IPS-NIHi7 (cell line): ENCODE data around the gene OAF.
"Not testable (repeated sequence)": the region's sequence is repeated elsewhere in the genome, so short reads cannot be mapped to it uniquely, and the experiment has no call there.

ENCODE experiments used
- DNase-seq: peaks from one replicate; pipeline ENCODE4 v3.0.0; 2012; ENCODE audit warnings: mixed read lengths; ENCODE audit errors: extremely low spot score

The OAF gene

GRCh38 chr11:120243221-120243620 is 32.4 kb downstream of the OAF start:
- DNase-seq, result no peak

GRCh38 chr11:120244476-120245365 is 33.9 kb downstream of the OAF start:
- no peak for DNase-seq

GRCh38 chr11:120245434-120245833 is 34.6 kb downstream of the OAF start:
- no peak for DNase-seq

- no peak for DNase-seq
These were observed 37.9 kb downstream of the OAF start for GRCh38 chr11:120248551-120249278.

GRCh38 chr11:120249279-120250262 is 38.7 kb downstream of the OAF start:
- no peak for DNase-seq

GRCh38 chr11:120253377-120253776 is 42.5 kb downstream of the OAF start:
- not testable (repeated sequence) for DNase-seq

- DNase-seq, result peak; percentile 85
These were observed 44.1 kb downstream of the OAF start for GRCh38 chr11:120254788-120255518.

- DNase-seq, result no peak
These were observed 44.7 kb downstream of the OAF start for GRCh38 chr11:120255519-120255866.

GRCh38 chr11:120256178-120256577 is 45.3 kb downstream of the OAF start:
- no peak for DNase-seq

GRCh38 chr11:120256779-120257178 is 45.9 kb downstream of the OAF start:
- no peak for DNase-seq

GRCh38 chr11:120257346-120257745 is 46.5 kb downstream of the OAF start:
- no peak for DNase-seq

- no peak for DNase-seq
These were observed 47.8 kb downstream of the OAF start for GRCh38 chr11:120258661-120259060.

- no peak for DNase-seq
These were observed 48.4 kb downstream of the OAF start for GRCh38 chr11:120259241-120259640.

GRCh38 chr11:120259988-120260565 is 49.2 kb downstream of the OAF start:
- no peak for DNase-seq

- DNase-seq, result no peak
These were observed 49.8 kb downstream of the OAF start for GRCh38 chr11:120260616-120261015.

GRCh38 chr11:120261321-120261720 is 50.5 kb downstream of the OAF start:
- DNase-seq, result no peak

GRCh38 chr11:120261931-120262330 is 51.1 kb downstream of the OAF start:
- DNase-seq, result no peak

- no peak for DNase-seq
These were observed 56.5 kb downstream of the OAF start for GRCh38 chr11:120267319-120267718.

- DNase-seq, result no peak
These were observed 57.9 kb downstream of the OAF start for GRCh38 chr11:120268686-120269085.

GRCh38 chr11:120270386-120270785 is 59.6 kb downstream of the OAF start:
- DNase-seq, result no peak

GRCh38 chr11:120271672-120272071 is 60.8 kb downstream of the OAF start:
- no peak for DNase-seq
